Measurements from ENCODE around the gene CISTR. TPM values are rescaled to one million over a fixed set of nuclear protein-coding genes. Genes with fewer than 3 reads are reported as not detected.

The CISTR gene
- total and polyA plus RNA-seq, 4 donors: not detected

DNA sequence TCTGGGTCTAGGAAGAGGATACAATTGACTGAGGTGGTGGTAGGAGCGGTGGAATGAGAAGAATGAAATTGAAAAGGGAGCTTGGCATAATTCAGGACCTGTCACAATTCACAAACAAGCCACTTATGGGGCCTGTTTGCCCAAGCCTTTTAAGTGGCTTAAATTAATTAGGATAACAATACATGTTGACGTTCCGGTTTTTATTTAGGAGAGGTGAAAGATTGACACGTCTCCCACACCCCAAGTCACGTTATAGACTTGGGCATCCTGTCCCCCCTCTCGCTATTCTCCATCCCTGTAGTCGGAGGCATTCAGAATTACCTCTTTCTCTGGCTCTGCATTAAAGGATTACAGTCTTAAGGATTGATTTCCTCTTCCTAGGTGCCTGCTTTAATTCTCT, 23.6 kb downstream of the CISTR start:
- ATAC-seq (ENCODE audit: insufficient read depth, low FRiP score): no peak
- TF ChIP-seq, protein P1, sequence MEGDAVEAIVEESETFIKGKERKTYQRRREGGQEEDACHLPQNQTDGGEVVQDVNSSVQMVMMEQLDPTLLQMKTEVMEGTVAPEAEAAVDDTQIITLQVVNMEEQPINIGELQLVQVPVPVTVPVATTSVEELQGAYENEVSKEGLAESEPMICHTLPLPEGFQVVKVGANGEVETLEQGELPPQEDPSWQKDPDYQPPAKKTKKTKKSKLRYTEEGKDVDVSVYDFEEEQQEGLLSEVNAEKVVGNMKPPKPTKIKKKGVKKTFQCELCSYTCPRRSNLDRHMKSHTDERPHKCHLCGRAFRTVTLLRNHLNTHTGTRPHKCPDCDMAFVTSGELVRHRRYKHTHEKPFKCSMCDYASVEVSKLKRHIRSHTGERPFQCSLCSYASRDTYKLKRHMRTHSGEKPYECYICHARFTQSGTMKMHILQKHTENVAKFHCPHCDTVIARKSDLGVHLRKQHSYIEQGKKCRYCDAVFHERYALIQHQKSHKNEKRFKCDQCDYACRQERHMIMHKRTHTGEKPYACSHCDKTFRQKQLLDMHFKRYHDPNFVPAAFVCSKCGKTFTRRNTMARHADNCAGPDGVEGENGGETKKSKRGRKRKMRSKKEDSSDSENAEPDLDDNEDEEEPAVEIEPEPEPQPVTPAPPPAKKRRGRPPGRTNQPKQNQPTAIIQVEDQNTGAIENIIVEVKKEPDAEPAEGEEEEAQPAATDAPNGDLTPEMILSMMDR (IDR thresholded peaks at IDR 0.05; ENCODE audit: control extremely low read depth, extremely low read depth): no peak
- H3K9ac ChIP-seq (ENCODE audit: insufficient read depth in 1 of 2, low read length in 2 of 2): peak overlapping the region in 1 of 2 donors; percentile 13
- H3K9me3 ChIP-seq (ENCODE audit: control insufficient read depth in 4 of 4, insufficient read depth in 3 of 4, low read length in 3 of 4): no peaks in the 10 kb centered on the region
- 58 to 75% methylated on average over 7 of the region's 7 CpGs for WGBS, 2 donors
- H3K4me1 ChIP-seq (ENCODE audit: control insufficient read depth in 5 of 5, insufficient read depth in 5 of 5, low read length in 5 of 5): peaks cover 4 to 13% (median 6%) of the 10 kb centered on the region in 5 donors
- peaks cover 5 to 20% (median 16%) of the 10 kb centered on the region in 4 donors for H3K36me3 ChIP-seq (ENCODE audit: control insufficient read depth in 4 of 4, insufficient read depth in 4 of 4, low read length in 4 of 4)
- peak overlapping the region; percentile 36 to 82 for H3K27ac ChIP-seq (ENCODE audit: low read depth in 1 of 2, low read length in 1 of 2)
- no peak overlapping the region for H3K4me3 ChIP-seq
- no peak for DNase-seq
- peaks cover 0 to 6% (median 3%) of the 10 kb centered on the region in 3 donors for H3K27me3 ChIP-seq (ENCODE audit: control insufficient read depth in 3 of 3, insufficient read depth in 3 of 3, low read length in 2 of 3)

DNA sequence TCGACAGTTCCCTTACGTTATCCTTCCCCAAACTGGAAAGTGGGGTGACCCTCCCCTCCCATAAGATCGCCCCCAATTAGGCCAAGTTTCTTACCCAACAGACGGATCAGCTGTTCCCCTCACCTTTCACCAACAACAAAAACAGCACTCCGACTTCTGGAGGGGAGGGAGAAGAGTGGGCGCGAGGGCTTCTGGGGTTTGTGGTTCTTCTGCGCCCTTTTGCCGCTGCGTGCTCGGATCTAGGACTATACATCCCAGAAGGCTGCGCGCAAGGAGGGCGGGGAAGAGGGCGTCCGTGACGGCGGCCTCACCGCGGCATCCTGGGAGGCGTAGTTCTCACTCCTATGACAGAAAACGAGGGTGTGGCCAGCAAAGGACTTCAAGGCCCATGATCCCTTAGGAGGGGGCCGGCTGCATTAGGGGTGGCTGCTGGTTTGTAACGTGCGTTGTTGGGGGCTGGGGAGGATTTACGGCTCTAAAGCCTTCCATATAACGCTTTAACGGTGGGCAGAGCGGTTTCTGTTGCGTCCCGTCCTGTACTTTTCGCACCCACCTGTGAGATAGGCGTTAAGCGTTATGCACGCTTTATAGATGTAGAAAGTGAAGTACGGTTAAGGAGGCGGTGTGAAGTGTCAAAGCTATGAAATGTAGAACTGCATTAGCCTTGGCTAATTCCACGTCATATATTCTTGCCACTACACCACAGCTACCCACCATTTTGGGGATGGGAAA, 24.3 kb downstream of the CISTR start, which contains the start of gene CALCOCO1:
Gene CALCOCO1 (minus strand): TSS at position 143 of the 732 bp plus-strand sequence. CDS start 2,210 bp downstream, outside the sequence.
- Histone ChIP-seq H3K27ac (ENCODE audit: low read depth in 1 of 2, low read length in 1 of 2) (peak within 1 kb of the TSS; percentile 71 to 82), H3K36me3 (ENCODE audit: control insufficient read depth in 4 of 4, insufficient read depth in 4 of 4, low read length in 4 of 4) (peaks cover 6 to 27% (median 19%) of the 10 kb centered on the region in 4 donors), H3K4me3 (peak within 1 kb of the TSS; percentile 71), H3K9ac (ENCODE audit: insufficient read depth in 1 of 2, low read length in 2 of 2) (peak within 1 kb of the TSS; percentile 58 to 96), H3K27me3 (ENCODE audit: control insufficient read depth in 3 of 3, insufficient read depth in 3 of 3, low read length in 2 of 3) (peaks cover 0 to 3% (median 0%) of the 10 kb centered on the region in 3 donors), H3K4me1 (ENCODE audit: control insufficient read depth in 5 of 5, insufficient read depth in 5 of 5, low read length in 5 of 5) (peaks cover 4 to 13% (median 6%) of the 10 kb centered on the region in 5 donors), H3K9me3 (ENCODE audit: control insufficient read depth in 4 of 4, insufficient read depth in 3 of 4, low read length in 3 of 4) (no peaks in the 10 kb centered on the region)
- ATAC-seq (ENCODE audit: insufficient read depth, low FRiP score): peak; percentile 99
- WGBS, 2 donors: 0 to 1% methylated on average over 35 to 38 of the region's 38 CpGs
- TF ChIP-seq, protein P1 (IDR thresholded peaks at IDR 0.05; ENCODE audit: control extremely low read depth, extremely low read depth): no peak
- DNase-seq: peak; percentile 98 to 99 (median 99)

DNA sequence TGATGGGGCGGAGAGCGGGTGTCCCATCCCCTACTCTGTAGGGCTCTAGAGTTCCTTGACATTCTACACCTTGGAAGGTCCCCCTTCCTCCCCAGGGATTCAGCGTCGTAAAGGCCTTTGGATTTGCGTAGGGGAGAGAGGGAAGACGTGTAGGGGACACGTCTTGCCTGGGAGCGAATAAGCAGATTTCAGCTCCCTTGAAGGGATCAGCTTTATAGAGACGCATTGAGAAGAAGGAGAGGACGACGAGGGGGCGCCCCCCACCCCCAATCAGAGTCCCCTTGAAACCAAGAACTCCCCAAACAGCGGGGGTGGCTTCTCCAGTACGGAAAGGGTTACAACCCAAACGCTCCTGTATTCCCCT, 24.9 kb downstream of the CISTR start:
- Histone ChIP-seq H3K4me3 (peak overlapping the region; percentile 71), H3K9me3 (ENCODE audit: control insufficient read depth in 4 of 4, insufficient read depth in 3 of 4, low read length in 3 of 4) (no peaks in the 10 kb centered on the region), H3K27ac (ENCODE audit: low read depth in 1 of 2, low read length in 1 of 2) (peak overlapping the region; percentile 71), H3K27me3 (ENCODE audit: control insufficient read depth in 3 of 3, insufficient read depth in 3 of 3, low read length in 2 of 3) (peaks cover 0 to 3% (median 0%) of the 10 kb centered on the region in 3 donors), H3K4me1 (ENCODE audit: control insufficient read depth in 5 of 5, insufficient read depth in 5 of 5, low read length in 5 of 5) (peaks cover 4 to 13% (median 6%) of the 10 kb centered on the region in 5 donors), H3K36me3 (ENCODE audit: control insufficient read depth in 4 of 4, insufficient read depth in 4 of 4, low read length in 4 of 4) (peaks cover 12 to 30% (median 23%) of the 10 kb centered on the region in 4 donors), H3K9ac (ENCODE audit: insufficient read depth in 1 of 2, low read length in 2 of 2) (peak overlapping the region; percentile 58 to 96)
- TF ChIP-seq, protein P1 (IDR thresholded peaks at IDR 0.05; ENCODE audit: control extremely low read depth, extremely low read depth): no peak
- ATAC-seq (ENCODE audit: insufficient read depth, low FRiP score) (no peak), DNase-seq (peak in 1 of 3 donors; percentile 56)
- 2 to 3% methylated on average over 15 of the region's 15 CpGs for WGBS, 2 donors
